ENCODE results near the gene AGFG2.

- TF ChIP-seq, protein P1, sequence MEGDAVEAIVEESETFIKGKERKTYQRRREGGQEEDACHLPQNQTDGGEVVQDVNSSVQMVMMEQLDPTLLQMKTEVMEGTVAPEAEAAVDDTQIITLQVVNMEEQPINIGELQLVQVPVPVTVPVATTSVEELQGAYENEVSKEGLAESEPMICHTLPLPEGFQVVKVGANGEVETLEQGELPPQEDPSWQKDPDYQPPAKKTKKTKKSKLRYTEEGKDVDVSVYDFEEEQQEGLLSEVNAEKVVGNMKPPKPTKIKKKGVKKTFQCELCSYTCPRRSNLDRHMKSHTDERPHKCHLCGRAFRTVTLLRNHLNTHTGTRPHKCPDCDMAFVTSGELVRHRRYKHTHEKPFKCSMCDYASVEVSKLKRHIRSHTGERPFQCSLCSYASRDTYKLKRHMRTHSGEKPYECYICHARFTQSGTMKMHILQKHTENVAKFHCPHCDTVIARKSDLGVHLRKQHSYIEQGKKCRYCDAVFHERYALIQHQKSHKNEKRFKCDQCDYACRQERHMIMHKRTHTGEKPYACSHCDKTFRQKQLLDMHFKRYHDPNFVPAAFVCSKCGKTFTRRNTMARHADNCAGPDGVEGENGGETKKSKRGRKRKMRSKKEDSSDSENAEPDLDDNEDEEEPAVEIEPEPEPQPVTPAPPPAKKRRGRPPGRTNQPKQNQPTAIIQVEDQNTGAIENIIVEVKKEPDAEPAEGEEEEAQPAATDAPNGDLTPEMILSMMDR (conservative IDR thresholded peaks at IDR 0.05; ENCODE audit: low read depth, low read length), result no peak
- TF ChIP-seq RFX5 (IDR thresholded peaks at IDR 0.05; ENCODE audit: low read depth, low read length) (no peak), MAZ (IDR thresholded peaks at IDR 0.05; ENCODE audit: borderline replicate concordance, low read depth, low read length) (no peak), MXI1 (IDR thresholded peaks at IDR 0.05; ENCODE audit: borderline replicate concordance, low read depth, low read length) (no peak)
Measured at GRCh38 chr7:100572281-100572948, 33.4 kb downstream of the AGFG2 start.
